ENCODE results near the gene PGAP1.

- TF ChIP-seq, protein P1, sequence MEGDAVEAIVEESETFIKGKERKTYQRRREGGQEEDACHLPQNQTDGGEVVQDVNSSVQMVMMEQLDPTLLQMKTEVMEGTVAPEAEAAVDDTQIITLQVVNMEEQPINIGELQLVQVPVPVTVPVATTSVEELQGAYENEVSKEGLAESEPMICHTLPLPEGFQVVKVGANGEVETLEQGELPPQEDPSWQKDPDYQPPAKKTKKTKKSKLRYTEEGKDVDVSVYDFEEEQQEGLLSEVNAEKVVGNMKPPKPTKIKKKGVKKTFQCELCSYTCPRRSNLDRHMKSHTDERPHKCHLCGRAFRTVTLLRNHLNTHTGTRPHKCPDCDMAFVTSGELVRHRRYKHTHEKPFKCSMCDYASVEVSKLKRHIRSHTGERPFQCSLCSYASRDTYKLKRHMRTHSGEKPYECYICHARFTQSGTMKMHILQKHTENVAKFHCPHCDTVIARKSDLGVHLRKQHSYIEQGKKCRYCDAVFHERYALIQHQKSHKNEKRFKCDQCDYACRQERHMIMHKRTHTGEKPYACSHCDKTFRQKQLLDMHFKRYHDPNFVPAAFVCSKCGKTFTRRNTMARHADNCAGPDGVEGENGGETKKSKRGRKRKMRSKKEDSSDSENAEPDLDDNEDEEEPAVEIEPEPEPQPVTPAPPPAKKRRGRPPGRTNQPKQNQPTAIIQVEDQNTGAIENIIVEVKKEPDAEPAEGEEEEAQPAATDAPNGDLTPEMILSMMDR (IDR thresholded peaks at IDR 0.05), result no peak
- TF ChIP-seq POLR2A (IDR thresholded peaks at IDR 0.05) (no peak), EP300 (IDR thresholded peaks at IDR 0.05) (no peak)
Observed at GRCh38 chr2:196925768-196926561, 542 bp downstream of the PGAP1 start.

Measured in tibial nerve (tissue), 4 donors.